HG03354 (cell line): ENCODE data around the gene TMEM126A.

Experiments used
- ATAC-seq: cut with Tn5 transposase; IDR thresholded peaks from one replicate; pipeline ENCODE4 v1.9.1; 2021; ENCODE audit warnings: mild to moderate bottlenecking; ENCODE audit not compliant: unreplicated experiment, poor library complexity, severe bottlenecking

TMEM126A gene

GRCh38 chr11:85685820-85686459 is 38.2 kb downstream of the TMEM126A start, which contains the start of gene CCDC89:
Gene CCDC89, minus strand, starts transcription at chr11:85686195. Its CDS starts 65 bp downstream, at chr11:85686130.
- no peak for ATAC-seq

GRCh38 chr11:85694385-85694980 is 46.7 kb downstream of the TMEM126A start:
- peak; percentile 60 for ATAC-seq

GRCh38 chr11:85695546-85695945 is 47.8 kb downstream of the TMEM126A start:
- no peak for ATAC-seq

- no peak for ATAC-seq
Observed at GRCh38 chr11:85697747-85698146, 50.0 kb downstream of the TMEM126A start.

- ATAC-seq, result no peak
Observed at GRCh38 chr11:85698195-85698594, 50.4 kb downstream of the TMEM126A start.

- peak; percentile 94 for ATAC-seq
Observed at GRCh38 chr11:85699957-85700741, 52.4 kb downstream of the TMEM126A start.

GRCh38 chr11:85704967-85705366 is 57.2 kb downstream of the TMEM126A start:
- no peak for ATAC-seq

GRCh38 chr11:85705800-85706199 is 58.0 kb downstream of the TMEM126A start:
- ATAC-seq, result no peak
